ENCODE data around the gene AZGP1. TPM values are rescaled to one million over a fixed set of nuclear protein-coding genes. Genes with fewer than 3 reads are reported as not detected.
A peak's percentile ranks its signal among the peaks of the same experiment; 100 is the strongest.
"Not testable (repeated sequence)": the region's sequence is repeated elsewhere in the genome, so short reads cannot be mapped to it uniquely, and the experiment has no call there.

AZGP1 gene
- total RNA-seq, 1 donor from 2014 or later, result 87.7 TPM

DNA sequence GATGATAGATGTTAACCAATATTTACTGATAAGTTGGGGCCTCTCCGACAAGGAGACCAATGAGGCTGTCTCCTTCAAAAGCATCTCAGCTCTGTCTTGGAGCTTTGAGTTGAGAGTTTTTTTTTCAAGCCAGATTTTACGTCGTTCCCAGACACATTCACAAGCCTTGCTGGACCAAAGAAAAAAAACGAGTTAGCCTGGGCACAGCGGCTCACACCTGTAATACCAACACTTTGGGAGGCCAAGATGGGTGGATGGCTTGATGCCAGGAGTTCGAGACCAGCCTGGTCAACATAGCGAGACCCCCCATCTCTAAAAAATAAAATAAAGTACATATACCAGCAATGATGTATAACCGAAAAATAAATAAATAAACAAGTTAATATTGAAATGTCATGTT lies 19.0 kb upstream of the AZGP1 start:
- ATAC-seq, result no peak
- DNase-seq, result no peak
- TF ChIP-seq, protein P1, sequence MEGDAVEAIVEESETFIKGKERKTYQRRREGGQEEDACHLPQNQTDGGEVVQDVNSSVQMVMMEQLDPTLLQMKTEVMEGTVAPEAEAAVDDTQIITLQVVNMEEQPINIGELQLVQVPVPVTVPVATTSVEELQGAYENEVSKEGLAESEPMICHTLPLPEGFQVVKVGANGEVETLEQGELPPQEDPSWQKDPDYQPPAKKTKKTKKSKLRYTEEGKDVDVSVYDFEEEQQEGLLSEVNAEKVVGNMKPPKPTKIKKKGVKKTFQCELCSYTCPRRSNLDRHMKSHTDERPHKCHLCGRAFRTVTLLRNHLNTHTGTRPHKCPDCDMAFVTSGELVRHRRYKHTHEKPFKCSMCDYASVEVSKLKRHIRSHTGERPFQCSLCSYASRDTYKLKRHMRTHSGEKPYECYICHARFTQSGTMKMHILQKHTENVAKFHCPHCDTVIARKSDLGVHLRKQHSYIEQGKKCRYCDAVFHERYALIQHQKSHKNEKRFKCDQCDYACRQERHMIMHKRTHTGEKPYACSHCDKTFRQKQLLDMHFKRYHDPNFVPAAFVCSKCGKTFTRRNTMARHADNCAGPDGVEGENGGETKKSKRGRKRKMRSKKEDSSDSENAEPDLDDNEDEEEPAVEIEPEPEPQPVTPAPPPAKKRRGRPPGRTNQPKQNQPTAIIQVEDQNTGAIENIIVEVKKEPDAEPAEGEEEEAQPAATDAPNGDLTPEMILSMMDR (IDR thresholded peaks at IDR 0.05), result no peak
- intact Hi-C loops (cut with DNase I), result no loop called here
- Histone ChIP-seq H3K27ac (no peak overlapping the region), H3K36me3 (no peaks in the 10 kb centered on the region), H3K4me3 (no peak overlapping the region), H3K27me3 (no peaks in the 10 kb centered on the region), H3K4me1 (peaks cover 11% of the 10 kb centered on the region), H3K9me3 (no peaks in the 10 kb centered on the region)

DNA sequence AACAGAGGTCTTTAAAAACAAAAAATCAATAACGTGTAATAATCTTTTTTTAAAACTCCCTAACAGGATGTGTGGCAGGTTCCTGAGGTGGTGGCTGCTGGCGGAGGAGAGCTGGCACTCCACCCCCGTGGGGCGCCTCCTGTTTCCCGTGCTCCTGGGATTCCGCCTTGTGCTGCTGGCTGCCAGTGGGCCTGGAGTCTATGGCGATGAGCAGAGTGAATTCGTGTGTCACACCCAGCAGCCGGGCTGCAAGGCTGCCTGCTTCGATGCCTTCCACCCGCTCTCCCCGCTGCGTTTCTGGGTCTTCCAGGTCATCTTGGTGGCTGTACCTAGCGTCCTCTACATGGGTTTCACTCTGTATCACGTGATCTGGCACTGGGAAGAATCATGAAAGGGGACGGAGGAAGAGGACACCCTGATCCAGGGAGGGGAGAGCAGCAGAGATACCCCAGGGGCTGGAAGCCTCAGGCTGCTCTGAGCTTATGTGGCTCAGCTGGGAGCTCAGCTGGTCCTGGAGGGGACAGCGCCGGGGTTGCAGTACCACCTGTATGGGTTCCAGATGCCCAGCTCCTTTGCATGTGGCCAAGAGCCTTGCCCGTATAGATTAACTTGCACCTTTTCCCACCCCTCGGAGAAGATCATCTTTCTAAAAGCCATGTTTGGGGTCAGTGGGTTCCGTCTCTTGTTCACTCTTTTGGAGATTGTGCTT lies 16.7 kb upstream of the AZGP1 start:
- intact Hi-C loops (cut with DNase I), result no loop called here
- DNase-seq (no peak), ATAC-seq (no peak)
- Histone ChIP-seq H3K4me1 (peaks cover 7% of the 10 kb centered on the region), H3K27me3 (no peaks in the 10 kb centered on the region), H3K9me3 (no peaks in the 10 kb centered on the region), H3K4me3 (no peak overlapping the region), H3K36me3 (no peaks in the 10 kb centered on the region), H3K27ac (peak overlapping the region; percentile 14)
- TF ChIP-seq, protein P1 (IDR thresholded peaks at IDR 0.05), result no peak

DNA sequence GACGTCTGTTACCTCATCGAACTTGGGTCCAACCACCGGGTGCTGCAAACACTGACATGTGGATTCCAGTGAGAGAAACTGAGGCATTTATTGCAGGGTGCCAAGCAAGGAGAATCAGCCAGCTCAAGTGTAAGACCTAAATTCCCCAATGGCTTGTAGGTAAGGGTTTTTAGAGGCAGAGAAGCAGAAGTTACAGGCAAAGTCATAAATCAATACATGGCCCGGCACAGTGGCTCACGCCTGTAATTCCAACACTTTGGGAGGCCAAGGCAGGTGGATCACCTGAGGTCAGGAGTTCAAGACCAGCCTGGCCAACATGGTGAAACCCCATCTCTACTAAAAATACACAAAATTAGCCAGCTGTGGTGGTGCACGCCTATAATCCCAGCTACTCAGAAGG lies 15.7 kb upstream of the AZGP1 start:
- intact Hi-C loops (cut with DNase I), result not testable (repeated sequence)

DNA sequence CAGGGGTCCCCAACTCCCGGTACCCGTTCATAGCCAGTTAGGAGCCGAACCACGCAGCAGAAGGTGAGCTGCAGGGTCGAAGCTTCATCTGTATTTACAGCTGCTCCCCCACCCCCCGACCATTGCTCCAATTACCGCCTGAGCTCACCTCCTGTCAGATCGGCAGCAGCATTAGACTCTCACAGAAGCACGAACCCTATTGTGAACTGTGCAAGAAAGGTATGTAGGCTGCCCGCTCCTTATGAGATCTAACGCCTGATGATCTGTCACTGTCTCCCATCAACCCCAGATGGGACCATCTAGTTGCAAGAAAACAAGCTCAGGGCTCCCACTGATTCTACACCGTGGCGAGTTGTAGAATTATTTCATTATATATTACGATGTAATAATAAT lies 14.6 kb upstream of the AZGP1 start:
- no peak for ATAC-seq
- H3K4me3 ChIP-seq, result no peak overlapping the region
- TF ChIP-seq, protein P1 (IDR thresholded peaks at IDR 0.05), result no peak
- H3K9me3 ChIP-seq, result no peaks in the 10 kb centered on the region
- no peaks in the 10 kb centered on the region for H3K27me3 ChIP-seq
- no peaks in the 10 kb centered on the region for H3K36me3 ChIP-seq
- intact Hi-C loops (cut with DNase I), result no loop called here
- peaks cover 7% of the 10 kb centered on the region for H3K4me1 ChIP-seq
- DNase-seq, result no peak
- no peak overlapping the region for H3K27ac ChIP-seq

More for the DNA sequence above, 15.7 kb upstream of the AZGP1 start:
- H3K27ac ChIP-seq, result peak overlapping the region; percentile 7
- ATAC-seq, DNase-seq, H3K36me3 ChIP-seq, H3K4me3 ChIP-seq, H3K27me3 ChIP-seq, H3K9me3 ChIP-seq, H3K4me1 ChIP-seq: not testable (repeated sequence)

DNA sequence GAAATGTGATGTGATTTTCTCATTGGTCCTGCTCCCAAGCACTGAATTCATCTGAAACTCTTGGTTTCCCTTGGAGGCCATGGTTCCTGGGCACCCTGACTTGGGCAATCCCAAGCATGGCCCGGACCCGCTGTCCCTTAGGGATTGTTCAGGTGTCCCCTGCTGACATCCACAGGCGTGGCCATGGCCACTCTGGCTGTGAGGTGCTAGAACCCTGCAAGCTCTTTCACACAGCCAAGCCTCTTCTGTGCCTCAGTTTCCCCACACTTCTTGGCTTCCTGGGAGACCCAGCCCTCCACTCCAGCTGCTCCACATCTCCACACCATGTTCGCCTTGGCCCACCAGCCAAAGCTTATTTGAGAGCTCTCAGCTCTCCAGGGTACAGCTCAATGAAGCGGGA lies 12.0 kb upstream of the AZGP1 start:
- intact Hi-C loops (cut with DNase I), result no loop called here
- TF ChIP-seq, protein P1 (IDR thresholded peaks at IDR 0.05), result no peak
- no peaks in the 10 kb centered on the region for H3K9me3 ChIP-seq
- H3K4me3 ChIP-seq, result no peak overlapping the region
- H3K27ac ChIP-seq, result no peak overlapping the region
- no peak for DNase-seq
- H3K27me3 ChIP-seq, result no peaks in the 10 kb centered on the region
- no peaks in the 10 kb centered on the region for H3K36me3 ChIP-seq
- no peaks in the 10 kb centered on the region for H3K4me1 ChIP-seq
- no peak for ATAC-seq

DNA sequence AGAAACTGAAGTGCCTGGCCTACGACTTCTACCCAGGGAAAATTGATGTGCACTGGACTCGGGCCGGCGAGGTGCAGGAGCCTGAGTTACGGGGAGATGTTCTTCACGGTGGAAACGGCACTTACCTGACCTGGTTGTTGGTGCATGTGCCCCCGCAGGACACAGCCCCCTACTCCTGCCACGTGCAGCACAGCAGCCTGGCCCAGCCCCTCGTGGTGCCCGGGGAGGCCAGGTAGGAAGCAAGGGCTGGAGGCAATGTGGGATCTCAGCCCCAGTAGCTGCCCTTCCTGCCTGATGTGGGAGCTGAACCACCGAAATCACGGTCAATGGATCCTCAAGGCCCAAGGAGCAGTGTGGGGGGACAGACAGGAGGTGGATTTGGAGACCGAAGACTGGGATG lies 11.5 kb upstream of the AZGP1 start:
- H3K4me3 ChIP-seq; intact Hi-C loops (cut with DNase I); H3K9me3 ChIP-seq; H3K27ac ChIP-seq; H3K4me1 ChIP-seq; H3K36me3 ChIP-seq; H3K27me3 ChIP-seq; ATAC-seq: not testable (repeated sequence)
- DNase-seq, result peak; percentile 37

DNA sequence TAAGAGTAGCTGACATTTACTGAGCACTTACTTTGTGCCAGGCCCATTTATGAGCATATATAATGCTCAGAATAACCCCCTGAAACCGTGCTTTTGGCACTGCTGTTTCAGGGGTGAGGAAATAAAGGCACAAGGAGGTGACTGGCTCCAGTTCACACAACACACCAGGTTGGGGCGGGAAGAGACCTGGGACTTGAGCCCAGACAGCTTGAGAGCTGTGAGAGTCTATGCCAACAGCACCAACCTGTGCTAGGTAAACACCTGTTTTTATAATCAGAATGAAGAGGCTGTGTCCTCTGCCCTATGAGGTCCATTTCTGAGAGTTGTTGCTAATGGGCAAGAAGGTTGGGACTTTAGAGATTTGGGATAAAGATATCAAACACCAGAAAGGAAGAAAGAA lies 8.8 kb upstream of the AZGP1 start:
- H3K4me3 ChIP-seq, result no peak overlapping the region
- TF ChIP-seq, protein P1 (IDR thresholded peaks at IDR 0.05), result no peak
- H3K27ac ChIP-seq, result no peak overlapping the region
- peak; percentile 48 for ATAC-seq
- no peaks in the 10 kb centered on the region for H3K9me3 ChIP-seq
- no peaks in the 10 kb centered on the region for H3K4me1 ChIP-seq
- H3K36me3 ChIP-seq, result no peaks in the 10 kb centered on the region
- intact Hi-C loops (cut with DNase I), result no loop called here
- DNase-seq, result peak; percentile 51
- no peaks in the 10 kb centered on the region for H3K27me3 ChIP-seq

DNA sequence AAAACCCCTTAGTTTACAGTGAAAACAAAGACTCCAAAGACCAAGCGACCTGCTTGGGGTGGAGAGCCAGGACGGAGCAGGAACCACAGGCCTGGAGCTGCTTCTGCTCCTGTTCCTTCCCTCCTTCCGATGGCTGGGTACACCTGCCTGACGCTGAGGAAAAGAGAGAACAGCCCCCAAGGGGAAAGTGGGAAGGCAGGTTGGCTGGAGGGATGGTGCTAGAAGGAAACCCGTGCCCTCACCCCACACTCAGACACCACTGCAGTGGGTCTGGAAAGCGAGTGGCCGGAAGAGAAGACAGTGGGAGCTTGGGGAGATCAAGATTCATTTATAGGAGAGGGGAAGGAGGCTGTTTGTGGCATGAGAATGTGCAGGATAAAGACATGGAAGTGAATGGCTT lies 5.2 kb upstream of the AZGP1 start:
- H3K36me3 ChIP-seq; intact Hi-C loops (cut with DNase I); ATAC-seq; H3K4me1 ChIP-seq; H3K27ac ChIP-seq; H3K9me3 ChIP-seq; H3K4me3 ChIP-seq; H3K27me3 ChIP-seq: not testable (repeated sequence)
- peak; percentile 25 for DNase-seq

DNA sequence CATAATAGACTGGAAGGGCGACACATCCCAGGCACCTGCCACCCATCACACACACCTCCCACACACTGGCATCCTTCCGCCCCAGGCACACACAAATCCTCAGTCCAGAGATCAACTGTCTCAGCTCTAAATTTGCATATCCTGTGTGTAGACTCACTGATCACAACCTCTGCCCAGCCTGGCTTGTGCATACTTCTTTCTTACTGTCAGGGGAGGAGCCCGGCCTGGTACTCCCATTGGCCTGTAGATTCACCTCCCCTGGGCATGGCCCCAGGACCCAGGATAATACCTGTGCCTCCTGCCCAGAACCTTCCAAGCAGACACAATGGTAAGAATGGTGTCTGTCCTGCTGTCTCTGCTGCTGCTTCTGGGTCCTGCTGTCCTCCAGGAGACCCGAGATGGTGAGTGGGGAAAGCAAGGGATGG lies 4.6 kb upstream of the AZGP1 start:
- intact Hi-C loops (cut with DNase I); ATAC-seq; H3K4me3 ChIP-seq: not testable (repeated sequence)

More for the DNA sequence above, 4.6 kb upstream of the AZGP1 start:
- DNase-seq, H3K9me3 ChIP-seq, H3K4me1 ChIP-seq, H3K27me3 ChIP-seq, H3K36me3 ChIP-seq, H3K27ac ChIP-seq: not testable (repeated sequence)

All from upper lobe of right lung (tissue), 1 donor.